IMR-90 (cell line): Measurements from ENCODE around the gene PIAS4. TPM values are rescaled to one million over a fixed set of nuclear protein-coding genes. Genes with fewer than 3 reads are reported as not detected.

Experiments
- ATAC-seq: fragments of 200-7000 bp; cut with Tn5 transposase; 2 replicates; pipeline ENCODE4 v1.9.1; 2020; ENCODE audit warnings: low read depth, mild to moderate bottlenecking, moderate library complexity
- BruUV-seq: library from RNA; stranded (reverse); fragments of 400-500 nt; replicated peaks from 2 replicates; lab custom pipeline; 2021; lab: Mats Ljungman, UMichigan
- CTCF ChIA-PET: fragments of 300-600 bp; formaldehyde crosslinking; extraction: SDS; loops from one replicate; lab custom pipeline; 2021; ENCODE audit warnings: antibody characterized with exemption; lab: Yijun Ruan, JAX
- POLR2A ChIA-PET: fragments of 300-600 bp; sonication (Branson Sonifier 250); formaldehyde crosslinking; loops from one replicate; lab custom pipeline; 2022; ENCODE audit warnings: antibody characterized with exemption; ENCODE audit not compliant: unreplicated experiment; lab: Charles Lee
- DNase-seq: peaks from one replicate; pipeline ENCODE4 v3.0.0; 2013
- H2AFZ ChIP-seq: replicated peaks from 2 replicates; pipeline ENCODE3; 2013; ENCODE audit warnings: low read length, mild to moderate bottlenecking; ENCODE audit not compliant: poor library complexity
- H2AK5ac ChIP-seq: 2 replicates; pipeline ENCODE4 v1.6.1; 2013; ENCODE audit warnings: low read depth, low read length, inconsistent platforms
- H2AK9ac ChIP-seq: replicated peaks from 2 replicates; pipeline ENCODE3; 2013; ENCODE audit warnings: mild to moderate bottlenecking, low read depth, low read length, moderate library complexity; ENCODE audit not compliant: poor library complexity
- H2BK120ac ChIP-seq: 2 replicates; pipeline ENCODE4 v1.6.1; 2013; ENCODE audit warnings: low read depth, low read length, inconsistent platforms
- H2BK15ac ChIP-seq: 3 replicates; pipeline ENCODE4 v1.6.1; 2013; ENCODE audit warnings: low read depth, low read length, inconsistent platforms
- H2BK20ac ChIP-seq: 2 replicates; pipeline ENCODE4 v1.6.1; 2013; ENCODE audit warnings: low read depth, mild to moderate bottlenecking, inconsistent platforms, low read length, moderate library complexity
- H2BK5ac ChIP-seq: 2 replicates; pipeline ENCODE4 v1.6.1; 2013; ENCODE audit warnings: mild to moderate bottlenecking, low read depth, low read length, inconsistent platforms; ENCODE audit not compliant: poor library complexity, severe bottlenecking
- H3K14ac ChIP-seq: replicated peaks from 2 replicates; pipeline ENCODE4 v1.6.1; 2013; ENCODE audit warnings: low read depth, low read length, inconsistent platforms
- H3K18ac ChIP-seq: 2 replicates; pipeline ENCODE4 v1.6.1; 2013; ENCODE audit warnings: low read depth, low read length, control low read depth
- H3K23ac ChIP-seq: 2 replicates; pipeline ENCODE4 v1.6.1; 2013; ENCODE audit warnings: low read depth, low read length, inconsistent platforms
- H3K27ac ChIP-seq: 2 replicates; pipeline ENCODE4 v1.5.1; 2013; ENCODE audit warnings: mild to moderate bottlenecking, control low read depth, low read length; ENCODE audit not compliant: insufficient read depth
- H3K27me3 ChIP-seq: 2 replicates; pipeline ENCODE4 v1.6.1; 2013; ENCODE audit warnings: low read length; ENCODE audit not compliant: control insufficient read depth, insufficient read depth
- H3K36me3 ChIP-seq: 2 replicates; pipeline ENCODE4 v1.6.1; 2013; ENCODE audit warnings: low read length, mixed read lengths; ENCODE audit not compliant: control insufficient read depth, insufficient read depth
- H3K4ac ChIP-seq: 2 replicates; pipeline ENCODE4 v1.6.1; 2013; ENCODE audit warnings: low read depth, low read length, inconsistent platforms
- H3K4me1 ChIP-seq: 2 replicates; pipeline ENCODE4 v1.6.1; 2013; ENCODE audit warnings: low read length, mixed read lengths; ENCODE audit not compliant: control insufficient read depth, insufficient read depth
- H3K4me2 ChIP-seq: 2 replicates; pipeline ENCODE4 v1.6.1; 2013; ENCODE audit warnings: low read depth, mild to moderate bottlenecking, control low read depth, low read length, moderate library complexity
- H3K4me3 ChIP-seq: 2 replicates; pipeline ENCODE4 v1.5.1; 2013; ENCODE audit warnings: low read depth, mild to moderate bottlenecking, control low read depth, low read length, moderate library complexity; ENCODE audit not compliant: insufficient read depth
- H3K56ac ChIP-seq: 2 replicates; pipeline ENCODE4 v1.6.1; 2013; ENCODE audit warnings: low read length, inconsistent platforms; ENCODE audit not compliant: insufficient read depth; ENCODE audit errors: extremely low read depth
- H3K79me1 ChIP-seq, 2 experiments: 2 replicates each; pipeline ENCODE4 v1.6.1; 2013; ENCODE audit warnings: low read length in 2 of 2, inconsistent platforms in 1 of 2, low read depth in 1 of 2
- H3K9ac ChIP-seq: 2 replicates; pipeline ENCODE4 v1.6.1; 2013; ENCODE audit warnings: low read depth, low read length, control low read depth
- H3K9me1 ChIP-seq: 2 replicates; pipeline ENCODE4 v1.6.1; 2013; ENCODE audit warnings: low read length, inconsistent platforms; ENCODE audit not compliant: insufficient read depth
- H3K9me3 ChIP-seq: 2 replicates; pipeline ENCODE4 v1.6.1; 2013; ENCODE audit warnings: low read length; ENCODE audit not compliant: control insufficient read depth, insufficient read depth
- H4K20me1 ChIP-seq: 2 replicates; pipeline ENCODE4 v1.6.1; 2013; ENCODE audit warnings: low read length, inconsistent platforms; ENCODE audit not compliant: insufficient read depth
- H4K5ac ChIP-seq: 2 replicates; pipeline ENCODE4 v1.6.1; 2013; ENCODE audit warnings: mild to moderate bottlenecking, low read depth, low read length, control low read depth
- H4K8ac ChIP-seq, 2 experiments: 2 replicates each; pipeline ENCODE4 v1.6.1; 2013; ENCODE audit warnings: low read depth in 2 of 2, low read length in 2 of 2, control low read depth in 1 of 2, inconsistent platforms in 1 of 2
- H4K91ac ChIP-seq: 2 replicates; pipeline ENCODE4 v1.6.1; 2013; ENCODE audit warnings: low read depth, low read length, inconsistent platforms; ENCODE audit not compliant: insufficient read depth
- MAZ ChIP-seq: IDR thresholded peaks from 2 replicates; pipeline ENCODE4 v1.6.1; 2012; ENCODE audit warnings: low read depth, mild to moderate bottlenecking, low read length, improper control_type of control experiment, moderate library complexity, borderline replicate concordance
- NFE2L2 ChIP-seq: fragments of 150-350 bp; IDR thresholded peaks from 2 replicates; pipeline ENCODE4 v1.6.1; 2016; ENCODE audit warnings: low read depth, mild to moderate bottlenecking, low read length
- POLR2A ChIP-seq: IDR thresholded peaks from 2 replicates; pipeline ENCODE4 v1.6.1; 2012; ENCODE audit warnings: mild to moderate bottlenecking, low read depth, low read length
- SMC3 ChIP-seq: fragments of 150-350 bp; IDR thresholded peaks from 2 replicates; pipeline ENCODE4 v1.6.1; 2016; ENCODE audit warnings: low read depth, mild to moderate bottlenecking, antibody characterized with exemption, low read length, moderate library complexity
- WGBS, 2 experiments: methylation state at CpG; one replicate each; pipeline versions ENCODE4 v1.1.5 to v1.1.7; 2013; ENCODE audit warnings: missing lambda C conversion rate in 2 of 2; ENCODE audit not compliant: insufficient read length in 1 of 2; ENCODE audit errors: extremely low coverage in 2 of 2; 5-methylcytosine and 5-hydroxymethylcytosine counted together
- dilution Hi-C: fragments of 300-500 bp; cut with HindIII; formaldehyde crosslinking; loops from one replicate; pipeline ENCODE4 v1.14.3; 2018; ENCODE audit warnings: low sequenced_read_pairs; ENCODE audit not compliant: unreplicated experiment
- in situ Hi-C: fragments of 300-500 bp; cut with MboI; formaldehyde crosslinking; loops from 3 replicates; pipeline ENCODE4 v1.14.3; 2019; ENCODE audit warnings: low sequenced_read_pairs, inconsistent platforms, mixed read lengths
- intact Hi-C: fragments of 100-400 bp; cut with micrococcal nuclease; formaldehyde crosslinking; loops from 2 replicates; pipeline ENCODE4 v1.10.0; 2022
- polyA plus RNA-seq, 3 experiments: library from polyadenylated mRNA; depleted of rRNA; stranded (reverse); fragments of >200 nt; gene quantifications; 2 replicates each; pipeline ENCODE4 v1.2.3, GENCODE V29; 2012; ENCODE audit warnings: low replicate concordance in 1 of 3
- total RNA-seq: library from RNA; depleted of rRNA; stranded (reverse); fragments of >200 nt; gene quantifications from 2 replicates; pipeline ENCODE4 v1.2.3, GENCODE V29; 2012
- TF ChIP-seq, protein P1 (sequence below): fragments of 150-350 bp; IDR thresholded peaks from 2 replicates; pipeline ENCODE4 v1.6.1; 2017; ENCODE audit warnings: mild to moderate bottlenecking, antibody characterized with exemption, low read length, low read depth

PIAS4 gene
- total and polyA plus RNA-seq, 2 of the 4 experiments (the other 2 are of a cell fraction): 12.1 to 13.6 TPM

DNA sequence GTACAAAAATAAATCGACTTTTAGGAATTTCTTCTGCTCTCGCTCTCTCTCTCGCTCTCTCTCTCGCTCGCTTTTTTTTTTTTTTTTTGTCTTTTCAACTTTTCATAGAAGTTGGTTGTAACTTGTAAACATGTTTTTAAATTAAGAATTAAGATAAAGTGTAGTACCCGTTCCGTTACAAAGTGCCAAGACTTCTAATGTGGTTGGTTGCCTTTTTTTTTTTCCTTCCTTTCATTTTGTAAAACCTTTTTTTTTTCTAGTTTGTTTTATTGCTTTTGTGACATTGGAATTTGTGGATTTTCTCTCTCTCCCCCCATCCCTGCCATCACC, 38.8 kb downstream of the PIAS4 start:
- Histone ChIP-seq H2AFZ (no peak overlapping the region), H3K9me3 (no peaks in the 10 kb centered on the region), H4K20me1 (peaks cover 82% of the 10 kb centered on the region), H3K4me2 (no peak overlapping the region), H2BK120ac (no peak overlapping the region), H2AK5ac (no peak overlapping the region), H3K79me1 (peaks cover 7 to 62% of the 10 kb centered on the region in 2 experiments), H4K91ac (no peak overlapping the region), H3K23ac (no peak overlapping the region), H3K9ac (no peak overlapping the region), H3K18ac (no peak overlapping the region), H3K27ac (no peak overlapping the region), H3K9me1 (peaks cover 3% of the 10 kb centered on the region; the same call in 1 of the 2 replicates), H3K4me1 (peaks cover 2% of the 10 kb centered on the region), H3K56ac (no peak overlapping the region), H2BK15ac (no peak overlapping the region), H4K8ac (no peak overlapping the region), H3K4me3 (no peak overlapping the region), H3K36me3 (peaks cover 50% of the 10 kb centered on the region), H2AK9ac (no peak overlapping the region), H2BK20ac (no peak overlapping the region), H4K5ac (no peak overlapping the region), H3K4ac (no peak overlapping the region), H3K27me3 (no peaks in the 10 kb centered on the region), H2BK5ac (no peak overlapping the region), H3K14ac (no peak overlapping the region)
- in situ Hi-C loops: no loop called here
- ATAC-seq (no peak), DNase-seq (no peak)
- dilution Hi-C loops: no loop called here
- POLR2A ChIA-PET: no interaction called here
- no CpG with 5 or more reads among the region's 7 CpGs for WGBS, 2 experiments
- no TSS peak for BruUV-seq
- TF ChIP-seq NFE2L2 (no peak), SMC3 (no peak), POLR2A (no peak), MAZ (no peak)
- TF ChIP-seq, protein P1, sequence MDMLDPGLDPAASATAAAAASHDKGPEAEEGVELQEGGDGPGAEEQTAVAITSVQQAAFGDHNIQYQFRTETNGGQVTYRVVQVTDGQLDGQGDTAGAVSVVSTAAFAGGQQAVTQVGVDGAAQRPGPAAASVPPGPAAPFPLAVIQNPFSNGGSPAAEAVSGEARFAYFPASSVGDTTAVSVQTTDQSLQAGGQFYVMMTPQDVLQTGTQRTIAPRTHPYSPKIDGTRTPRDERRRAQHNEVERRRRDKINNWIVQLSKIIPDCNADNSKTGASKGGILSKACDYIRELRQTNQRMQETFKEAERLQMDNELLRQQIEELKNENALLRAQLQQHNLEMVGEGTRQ: no peak
- intact Hi-C loops: no loop called here
- CTCF ChIA-PET: no interaction called here
